Measurements from ENCODE around the gene CLOCK.

GRCh38 chr4:55431710-55432336, 114.9 kb downstream of the CLOCK start:
- TF ChIP-seq POLR2AphosphoS5 (IDR thresholded peaks at IDR 0.05) (no peak), CTCF (IDR thresholded peaks at IDR 0.05) (no peak), EP300 (IDR thresholded peaks at IDR 0.05) (no peak)
